Lower lobe of right lung (tissue), 2 donors: ENCODE results near the gene SLC6A18. TPM values are rescaled to one million over a fixed set of nuclear protein-coding genes. Genes with fewer than 3 reads are reported as not detected.

ENCODE experiments used
- ATAC-seq, 2 donors: fragments of 200-7000 bp; cut with Tn5 transposase; one replicate each; pipeline ENCODE4 v1.9.1; 2020 to 2022; ENCODE audit warnings: mild to moderate bottlenecking in 2 of 2, moderate library complexity in 2 of 2
- DNase-seq: peaks from one replicate; pipeline ENCODE4 v3.0.0-alpha.2; 2020
- H3K27ac ChIP-seq: fragments of 200-600 bp; one replicate; pipeline ENCODE4 v1.8.0; 2022
- H3K27me3 ChIP-seq: fragments of 200-600 bp; one replicate; pipeline ENCODE4 v1.8.0; 2022; ENCODE audit warnings: low read depth
- H3K36me3 ChIP-seq: fragments of 200-600 bp; one replicate; pipeline ENCODE4 v1.8.0; 2022; ENCODE audit warnings: mild to moderate bottlenecking
- H3K4me1 ChIP-seq: fragments of 200-600 bp; one replicate; pipeline ENCODE4 v1.8.0; 2022
- H3K4me3 ChIP-seq: fragments of 200-600 bp; one replicate; pipeline ENCODE4 v1.8.0; 2022; ENCODE audit warnings: mild to moderate bottlenecking
- H3K9me3 ChIP-seq: fragments of 200-600 bp; one replicate; pipeline ENCODE4 v1.8.0; 2022
- CTCF ChIP-seq: fragments of 200-600 bp; IDR thresholded peaks from one replicate; pipeline ENCODE4 v1.8.0; 2022; ENCODE audit warnings: antibody characterized with exemption, mild to moderate bottlenecking
- intact Hi-C: fragments of 100-400 bp; cut with DNase I; formaldehyde crosslinking; loops from one replicate; pipeline ENCODE4 v1.11.0; 2022
- total RNA-seq: library from RNA; stranded (reverse); fragmentation: NEBNext Ultra II Directional; extraction: Animal tissue kit (Norgen Biotek cat#: 25700); gene quantifications from one replicate; pipeline ENCODE4 v1.2.1, GENCODE V29; 2021
- donor health status: DM: no; HTN: yes; CAD: no; lungs with severe emphysema.

Gene SLC6A18
- total RNA-seq, 1 donor from 2014 or later: not detected

- DNase-seq: peak; percentile 31
These were observed 15.0 kb upstream of the SLC6A18 start for GRCh38 chr5:1209896-1210776.

GRCh38 chr5:1210832-1211251 lies 14.3 kb upstream of the SLC6A18 start:
- Histone ChIP-seq H3K4me3 (no peak overlapping the region), H3K27me3 (peaks cover 6% of the 10 kb centered on the region), H3K9me3 (no peaks in the 10 kb centered on the region), H3K27ac (no peak overlapping the region), H3K36me3 (no peaks in the 10 kb centered on the region), H3K4me1 (no peaks in the 10 kb centered on the region)
- intact Hi-C loops: no loop called here
- DNase-seq: peak; percentile 40
- no peak for TF ChIP-seq CTCF
- no peak for ATAC-seq

More at GRCh38 chr5:1209896-1210776, 15.0 kb upstream of the SLC6A18 start:
- no peak overlapping the region for H3K27ac ChIP-seq
- no peaks in the 10 kb centered on the region for H3K9me3 ChIP-seq
- H3K4me1 ChIP-seq: no peaks in the 10 kb centered on the region
- no peak for ATAC-seq
- intact Hi-C loops: no loop called here
- H3K36me3 ChIP-seq: no peaks in the 10 kb centered on the region
- no peak for TF ChIP-seq CTCF
- H3K27me3 ChIP-seq: peaks cover 6% of the 10 kb centered on the region
- no peak overlapping the region for H3K4me3 ChIP-seq

DNA sequence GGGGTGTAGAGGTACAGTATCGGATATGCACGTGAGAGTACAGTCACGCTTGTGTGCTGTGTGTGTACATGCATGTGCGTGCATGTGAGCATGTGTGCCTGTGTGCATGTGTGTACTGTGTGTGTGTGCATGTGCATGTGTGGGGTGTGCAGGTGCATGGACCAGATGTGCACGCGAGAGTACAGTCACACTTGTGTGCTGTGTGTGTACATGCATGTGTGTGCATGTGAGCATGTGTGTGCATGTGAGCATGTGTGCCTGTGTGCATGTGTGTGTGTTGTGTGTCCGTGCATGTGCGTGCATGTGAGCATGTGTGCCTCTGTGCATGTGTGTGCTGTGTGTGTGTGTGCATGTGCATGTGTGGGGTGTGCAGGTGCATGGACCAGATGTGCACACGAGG lies 13.5 kb upstream of the SLC6A18 start:
- H3K27me3 ChIP-seq: peaks cover 6% of the 10 kb centered on the region
- no peak for ATAC-seq
- no peaks in the 10 kb centered on the region for H3K9me3 ChIP-seq
- H3K4me1 ChIP-seq: no peaks in the 10 kb centered on the region
- H3K4me3 ChIP-seq: no peak overlapping the region
- TF ChIP-seq CTCF: no peak
- H3K36me3 ChIP-seq: no peaks in the 10 kb centered on the region
- H3K27ac ChIP-seq: no peak overlapping the region
- intact Hi-C loops: no loop called here
- no peak for DNase-seq

DNA sequence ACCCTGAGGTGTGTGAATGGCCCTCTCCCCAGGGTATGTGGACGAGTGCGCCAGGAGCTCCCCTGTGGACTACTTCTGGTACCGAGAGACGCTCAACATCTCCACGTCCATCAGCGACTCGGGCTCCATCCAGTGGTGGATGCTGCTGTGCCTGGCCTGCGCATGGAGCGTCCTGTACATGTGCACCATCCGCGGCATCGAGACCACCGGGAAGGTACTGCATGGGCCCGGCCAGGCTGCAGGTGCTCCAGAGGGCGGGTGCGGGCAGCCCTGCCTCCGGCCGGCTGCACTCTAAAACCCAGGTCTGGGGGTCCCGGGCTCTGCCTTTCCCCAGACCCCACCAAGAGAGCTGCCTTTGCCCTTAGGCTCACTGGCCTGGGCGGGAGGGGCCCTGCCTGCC lies 12.9 kb upstream of the SLC6A18 start:
- TF ChIP-seq CTCF: no peak
- intact Hi-C loops: no loop called here
- Histone ChIP-seq H3K27me3 (peaks cover 6% of the 10 kb centered on the region), H3K4me3 (no peak overlapping the region), H3K27ac (no peak overlapping the region), H3K9me3 (no peaks in the 10 kb centered on the region), H3K36me3 (no peaks in the 10 kb centered on the region), H3K4me1 (no peaks in the 10 kb centered on the region)
- peak; percentile 42 for DNase-seq
- no peak for ATAC-seq

DNA sequence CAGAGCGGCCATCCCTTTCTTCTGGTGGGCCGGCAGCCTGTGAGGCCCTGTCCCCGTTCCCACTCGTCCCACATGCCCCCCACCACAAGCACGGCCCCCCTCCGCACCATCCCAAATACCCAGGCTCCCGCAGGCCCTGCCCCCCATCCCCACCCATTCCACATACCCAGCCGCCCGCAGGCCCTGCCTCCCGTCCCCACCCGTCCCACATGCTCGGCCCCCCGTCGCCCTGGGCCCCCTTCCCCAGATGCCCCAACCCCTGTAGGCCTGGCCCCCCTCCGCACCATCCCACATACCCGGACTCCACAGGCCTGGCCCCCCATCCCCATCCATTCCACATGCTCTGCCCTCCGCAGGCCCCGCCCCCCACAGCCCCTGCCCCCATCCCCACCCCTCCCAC lies 12.3 kb upstream of the SLC6A18 start:
- Histone ChIP-seq H3K27me3 (peaks cover 4% of the 10 kb centered on the region), H3K36me3 (no peaks in the 10 kb centered on the region), H3K9me3 (no peaks in the 10 kb centered on the region), H3K4me3 (no peak overlapping the region), H3K4me1 (no peaks in the 10 kb centered on the region), H3K27ac (no peak overlapping the region)
- TF ChIP-seq CTCF: no peak
- DNase-seq: peak; percentile 34
- intact Hi-C loops: no loop called here
- no peak for ATAC-seq
